ENCODE data around the gene ERCC1. TPM values are rescaled to one million over a fixed set of nuclear protein-coding genes. Genes with fewer than 3 reads are reported as not detected.

ERCC1 gene
- total and polyA plus RNA-seq, 4 donors: 19.2 to 28.7 (median 22.0) TPM

DNA sequence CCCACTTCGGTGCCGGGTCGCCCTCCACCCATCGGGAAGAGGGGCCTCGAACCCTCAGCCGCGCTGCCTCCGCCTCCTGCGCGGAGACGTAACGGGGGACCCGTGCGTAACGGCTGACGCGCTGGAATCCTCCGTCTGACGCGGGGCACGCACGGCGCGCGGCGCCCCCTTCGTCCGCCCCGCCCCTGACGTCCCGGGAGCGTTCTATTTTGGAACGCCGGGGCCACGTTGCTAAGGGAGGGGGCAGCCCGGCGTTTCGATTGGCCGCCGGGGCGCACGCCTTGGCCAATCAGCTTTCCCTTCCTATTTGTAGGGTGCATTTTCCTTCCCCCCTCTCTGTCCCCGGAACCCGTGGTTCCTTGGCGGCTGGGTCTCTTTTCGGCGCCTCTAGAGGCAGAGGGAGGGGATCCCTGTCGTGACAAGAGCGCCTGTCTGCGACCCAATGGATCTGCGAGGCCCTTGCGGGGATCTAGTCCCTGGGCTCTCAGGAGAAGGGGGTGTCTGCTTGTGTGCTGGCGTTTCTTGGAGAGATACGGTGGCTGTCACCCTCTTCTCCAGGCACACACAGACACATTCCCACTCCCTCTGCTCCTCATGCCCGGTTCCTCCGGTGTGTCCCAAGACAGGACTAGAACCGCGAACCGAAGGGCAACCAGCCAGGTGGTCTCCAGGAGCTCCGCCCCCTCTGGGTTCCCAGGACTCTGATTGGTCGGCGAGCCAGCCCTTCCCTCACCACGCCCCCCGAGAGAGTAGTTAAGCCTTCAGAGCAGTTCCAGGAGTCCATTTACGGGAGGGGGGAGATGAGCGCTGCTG is 45.6 kb upstream of the ERCC1 start (continued):
- TF ChIP-seq, protein P1, sequence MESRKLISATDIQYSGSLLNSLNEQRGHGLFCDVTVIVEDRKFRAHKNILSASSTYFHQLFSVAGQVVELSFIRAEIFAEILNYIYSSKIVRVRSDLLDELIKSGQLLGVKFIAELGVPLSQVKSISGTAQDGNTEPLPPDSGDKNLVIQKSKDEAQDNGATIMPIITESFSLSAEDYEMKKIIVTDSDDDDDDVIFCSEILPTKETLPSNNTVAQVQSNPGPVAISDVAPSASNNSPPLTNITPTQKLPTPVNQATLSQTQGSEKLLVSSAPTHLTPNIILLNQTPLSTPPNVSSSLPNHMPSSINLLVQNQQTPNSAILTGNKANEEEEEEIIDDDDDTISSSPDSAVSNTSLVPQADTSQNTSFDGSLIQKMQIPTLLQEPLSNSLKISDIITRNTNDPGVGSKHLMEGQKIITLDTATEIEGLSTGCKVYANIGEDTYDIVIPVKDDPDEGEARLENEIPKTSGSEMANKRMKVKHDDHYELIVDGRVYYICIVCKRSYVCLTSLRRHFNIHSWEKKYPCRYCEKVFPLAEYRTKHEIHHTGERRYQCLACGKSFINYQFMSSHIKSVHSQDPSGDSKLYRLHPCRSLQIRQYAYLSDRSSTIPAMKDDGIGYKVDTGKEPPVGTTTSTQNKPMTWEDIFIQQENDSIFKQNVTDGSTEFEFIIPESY (IDR thresholded peaks at IDR 0.05): no peak
- no peak for TF ChIP-seq RXRA (IDR thresholded peaks at IDR 0.05)

- no peak for DNase-seq (ENCODE audit: low spot score)
- Histone ChIP-seq H3K4me1 (ENCODE audit: control insufficient read depth in 4 of 4, insufficient read depth in 4 of 4, low read length in 3 of 4) (peaks cover 8 to 46% (median 21%) of the 10 kb centered on the region in 4 donors), H3K9me3 (ENCODE audit: control insufficient read depth in 4 of 4, low read length in 3 of 4) (no peaks in the 10 kb centered on the region), H3K36me3 (ENCODE audit: control insufficient read depth in 4 of 4, insufficient read depth in 3 of 4, low read depth in 1 of 4, low read length in 3 of 4) (no peaks in the 10 kb centered on the region), H3K9ac (ENCODE audit: low read depth in 1 of 2, low read length in 2 of 2) (peak overlapping the region; percentile 90), H3K27me3 (ENCODE audit: control insufficient read depth in 4 of 4, insufficient read depth in 4 of 4, low read length in 3 of 4) (peaks cover 0 to 4% (median 2%) of the 10 kb centered on the region in 4 donors), H3K27ac (ENCODE audit: low read depth in 1 of 2, low read length in 2 of 2) (peak overlapping the region; percentile 86 to 92), H3K4me3 (ENCODE audit: low read depth in 1 of 3, low read length in 3 of 3) (peak overlapping the region; percentile 51 to 93 (median 67))
- WGBS: under 1% methylated on average over 19 of the region's 19 CpGs
- TF ChIP-seq EGR1 (IDR thresholded peaks at IDR 0.05; ENCODE audit: low read depth in 2 of 2): no peak
- TF ChIP-seq GABPA (IDR thresholded peaks at IDR 0.05 in 1 of 2, conservative IDR thresholded peaks at IDR 0.05 in 1 of 2): no peak
- TF ChIP-seq, protein P1 (IDR thresholded peaks at IDR 0.05): no peak
- TF ChIP-seq, protein P2, sequence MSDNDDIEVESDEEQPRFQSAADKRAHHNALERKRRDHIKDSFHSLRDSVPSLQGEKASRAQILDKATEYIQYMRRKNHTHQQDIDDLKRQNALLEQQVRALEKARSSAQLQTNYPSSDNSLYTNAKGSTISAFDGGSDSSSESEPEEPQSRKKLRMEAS (IDR thresholded peaks at IDR 0.05): no peak
- TF ChIP-seq FOXA2 (IDR thresholded peaks at IDR 0.05): no peak
- TF ChIP-seq REST (IDR thresholded peaks at IDR 0.05): no peak
- TF ChIP-seq, protein P3, sequence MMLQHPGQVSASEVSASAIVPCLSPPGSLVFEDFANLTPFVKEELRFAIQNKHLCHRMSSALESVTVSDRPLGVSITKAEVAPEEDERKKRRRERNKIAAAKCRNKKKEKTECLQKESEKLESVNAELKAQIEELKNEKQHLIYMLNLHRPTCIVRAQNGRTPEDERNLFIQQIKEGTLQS (IDR thresholded peaks at IDR 0.05): no peak
- TF ChIP-seq SP1 (IDR thresholded peaks at IDR 0.05): no peak
- TF ChIP-seq FOXA1 (IDR thresholded peaks at IDR 0.05): no peak
- no peak for TF ChIP-seq HNF4G (IDR thresholded peaks at IDR 0.05)
- no peak for TF ChIP-seq TAF1 (conservative IDR thresholded peaks at IDR 0.05)
These were observed 45.0 kb upstream of the ERCC1 start for GRCh38 chr19:45468803-45469131.
